ENCODE results near the gene SULT1A1. TPM values are rescaled to one million over a fixed set of nuclear protein-coding genes. Genes with fewer than 3 reads are reported as not detected.

The SULT1A1 gene
- polyA plus RNA-seq, 3 donors: 96.3 to 362 (median 320) TPM

GRCh38 chr16:28573738-28574718 lies 35.8 kb downstream of the SULT1A1 start:
- Histone ChIP-seq H3K9ac (ENCODE audit: insufficient read depth, low read length, poor library complexity, severe bottlenecking) (no peak overlapping the region), H3K4me1 (ENCODE audit: control insufficient read depth in 1 of 2, insufficient read depth in 2 of 2, low read length in 2 of 2) (peaks cover 20 to 22% of the 10 kb centered on the region in 2 donors), H3K27me3 (ENCODE audit: control insufficient read depth in 2 of 2, insufficient read depth in 2 of 2, low read length in 2 of 2) (no peaks in the 10 kb centered on the region), H3K9me3 (replicated peaks in 1 of 2; ENCODE audit: control insufficient read depth in 1 of 2, insufficient read depth in 1 of 2, low read length in 2 of 2) (no peaks in the 10 kb centered on the region), H3K4me2 (replicated peaks; ENCODE audit: extremely low read depth, low read length, poor library complexity, severe bottlenecking) (peak overlapping the region; percentile 34), H3K79me2 (ENCODE audit: insufficient read depth, low read length) (peaks cover 27% of the 10 kb centered on the region), H2AFZ (ENCODE audit: insufficient read depth, low read depth, low read length, poor library complexity, severe bottlenecking) (no peak overlapping the region), H3K4me3 (replicated peaks in 1 of 3; ENCODE audit: low read depth in 2 of 3, low read length in 3 of 3) (peak overlapping the region in 1 of 3 experiments; percentile 16), H3K27ac (ENCODE audit: low read depth in 1 of 2, low read length in 2 of 2) (peak overlapping the region in 1 of 2 donors; percentile 9), H3K36me3 (replicated peaks in 1 of 2; ENCODE audit: control insufficient read depth in 1 of 2, insufficient read depth in 2 of 2, low read length in 2 of 2) (no peaks in the 10 kb centered on the region), H4K20me1 (ENCODE audit: insufficient read depth, low read length) (peaks cover 40% of the 10 kb centered on the region)
- 50% methylated on average over 15 of the region's 17 CpGs for WGBS (ENCODE audit: insufficient coverage)
- Mint-ChIP-seq H3K27ac (peak overlapping the region in 5 of 7 donors; percentile 3 to 84 (median 72)), H3K4me1 (peaks cover 26% of the 10 kb centered on the region), H3K4me3 (peak overlapping the region in 1 of 2 donors; percentile 34), H3K27me3 (ENCODE audit: low read depth in 3 of 3) (peaks cover 1 to 3% (median 2%) of the 10 kb centered on the region in 3 donors), H3K9me3 (no peaks in the 10 kb centered on the region), H3K36me3 (peaks cover 18 to 20% of the 10 kb centered on the region in 2 donors)
- peak in 2 of 3 donors; percentile 18 to 19 for DNase-seq
- no peak for TF ChIP-seq CTCF (IDR thresholded peaks at IDR 0.05)
- intact Hi-C loops (cut with micrococcal nuclease): no loop called here

- peak overlapping the region in 5 of 7 donors; percentile 4 to 84 (median 43) for H3K27ac Mint-ChIP-seq
- Histone ChIP-seq H3K9ac (ENCODE audit: insufficient read depth, low read length, poor library complexity, severe bottlenecking) (peak overlapping the region; percentile 32), H3K4me2 (replicated peaks; ENCODE audit: extremely low read depth, low read length, poor library complexity, severe bottlenecking) (peak overlapping the region; percentile 34), H4K20me1 (ENCODE audit: insufficient read depth, low read length) (peaks cover 40% of the 10 kb centered on the region), H3K79me2 (ENCODE audit: insufficient read depth, low read length) (peaks cover 24% of the 10 kb centered on the region), H3K4me1 (ENCODE audit: control insufficient read depth in 1 of 2, insufficient read depth in 2 of 2, low read length in 2 of 2) (peaks cover 20 to 22% of the 10 kb centered on the region in 2 donors), H2AFZ (ENCODE audit: insufficient read depth, low read depth, low read length, poor library complexity, severe bottlenecking) (no peak overlapping the region), H3K9me3 (replicated peaks in 1 of 2; ENCODE audit: control insufficient read depth in 1 of 2, insufficient read depth in 1 of 2, low read length in 2 of 2) (no peaks in the 10 kb centered on the region), H3K27ac (ENCODE audit: low read depth in 1 of 2, low read length in 2 of 2) (peak overlapping the region; percentile 9 to 32), H3K36me3 (replicated peaks in 1 of 2; ENCODE audit: control insufficient read depth in 1 of 2, insufficient read depth in 2 of 2, low read length in 2 of 2) (no peaks in the 10 kb centered on the region), H3K27me3 (ENCODE audit: control insufficient read depth in 2 of 2, insufficient read depth in 2 of 2, low read length in 2 of 2) (no peaks in the 10 kb centered on the region), H3K4me3 (replicated peaks in 1 of 3; ENCODE audit: low read depth in 2 of 3, low read length in 3 of 3) (peak overlapping the region in 1 of 3 experiments; percentile 16)
- intact Hi-C loops (cut with micrococcal nuclease): no loop called here
- peak overlapping the region in 1 of 2 donors; percentile 46 for H3K4me3 Mint-ChIP-seq
- peaks cover 19 to 20% of the 10 kb centered on the region in 2 donors for H3K36me3 Mint-ChIP-seq
- peak in 2 of 3 donors; percentile 12 to 15 for DNase-seq
- peaks cover 26% of the 10 kb centered on the region for H3K4me1 Mint-ChIP-seq
- peaks cover 1 to 3% (median 2%) of the 10 kb centered on the region in 3 donors for H3K27me3 Mint-ChIP-seq (ENCODE audit: low read depth in 3 of 3)
- no peak for TF ChIP-seq CTCF (IDR thresholded peaks at IDR 0.05)
- 58% methylated on average over 14 of the region's 15 CpGs for WGBS (ENCODE audit: insufficient coverage)
- H3K9me3 Mint-ChIP-seq: peaks cover 0 to 2% (median 0%) of the 10 kb centered on the region in 7 donors
Observed at GRCh38 chr16:28572696-28573510, 36.9 kb downstream of the SULT1A1 start.

All from CD14-positive monocyte (primary cell).